Stimulated activated naive CD8-positive, alpha-beta T cell treated with anti-CD3 and anti-CD28 coated beads, Interleukin-15, Interleukin-2, amounts not matched to agents 100 U/mL and 50 U/mL, for 24 hours (primary cell): Measurements from ENCODE around the gene MDM2.
"Not testable (repeated sequence)": the region's sequence is repeated elsewhere in the genome, so short reads cannot be mapped to it uniquely, and the experiment has no call there.

Experiments
- ATAC-seq: fragments of 150-1000 bp; cut with Tn5 transposase; one replicate; pipeline ENCODE4 v1.10.0; 2021
- DNase-seq: peaks from one replicate; pipeline ENCODE4 v3.0.0; 2021

MDM2 gene

GRCh38 chr12:68853396-68854077 lies 45.6 kb downstream of the MDM2 start:
- ATAC-seq (peak; percentile 78), DNase-seq (no peak)

GRCh38 chr12:68854078-68854468 lies 46.1 kb downstream of the MDM2 start:
- DNase-seq (no peak), ATAC-seq (no peak)

DNA sequence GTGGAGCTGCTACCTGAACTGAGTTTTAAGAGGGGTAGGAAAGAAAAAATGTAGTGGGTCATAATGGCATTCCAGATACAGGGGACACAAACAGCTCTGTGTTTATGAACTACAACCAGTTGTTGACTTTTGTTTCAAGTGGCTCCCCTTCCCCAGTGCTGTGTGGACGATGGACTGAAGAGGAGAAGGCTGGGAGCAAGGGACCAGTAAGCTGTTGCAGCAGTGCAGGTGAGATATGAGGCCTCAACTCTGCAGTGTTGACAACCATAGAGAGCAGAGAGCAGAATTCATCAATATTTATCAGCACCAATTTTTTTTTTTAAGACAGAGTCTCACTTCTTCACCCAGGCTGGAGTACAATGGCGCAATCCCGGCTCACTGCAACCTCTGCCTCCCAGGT lies 46.6 kb downstream of the MDM2 start:
- ATAC-seq, result no peak
- DNase-seq, result no peak

DNA sequence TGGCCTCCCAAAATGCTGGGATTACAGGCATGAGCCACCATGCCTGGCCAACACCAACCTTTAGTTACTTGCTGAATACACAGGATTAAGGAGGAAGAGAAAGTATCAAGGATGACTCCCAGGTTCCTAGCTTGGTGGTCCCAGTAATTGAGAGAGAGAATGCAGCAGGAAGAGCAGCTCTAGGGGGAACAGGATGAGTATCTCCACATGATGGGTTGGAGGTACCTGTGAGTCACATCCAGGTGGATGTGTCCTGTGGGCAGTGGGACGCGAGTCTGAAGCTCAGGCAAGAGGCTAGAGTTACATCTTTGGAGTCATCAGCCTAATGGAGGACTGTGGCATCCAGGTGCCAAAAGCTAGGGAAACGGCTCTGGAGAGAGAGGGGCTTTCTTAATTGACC lies 47.1 kb downstream of the MDM2 start:
- ATAC-seq, result no peak

GRCh38 chr12:68855771-68856170 lies 47.8 kb downstream of the MDM2 start:
- DNase-seq (no peak), ATAC-seq (no peak)

More for the DNA sequence above, 47.1 kb downstream of the MDM2 start:
- no peak for DNase-seq

- DNase-seq, result no peak
Measured at GRCh38 chr12:68856510-68856909, 48.5 kb downstream of the MDM2 start.

DNA sequence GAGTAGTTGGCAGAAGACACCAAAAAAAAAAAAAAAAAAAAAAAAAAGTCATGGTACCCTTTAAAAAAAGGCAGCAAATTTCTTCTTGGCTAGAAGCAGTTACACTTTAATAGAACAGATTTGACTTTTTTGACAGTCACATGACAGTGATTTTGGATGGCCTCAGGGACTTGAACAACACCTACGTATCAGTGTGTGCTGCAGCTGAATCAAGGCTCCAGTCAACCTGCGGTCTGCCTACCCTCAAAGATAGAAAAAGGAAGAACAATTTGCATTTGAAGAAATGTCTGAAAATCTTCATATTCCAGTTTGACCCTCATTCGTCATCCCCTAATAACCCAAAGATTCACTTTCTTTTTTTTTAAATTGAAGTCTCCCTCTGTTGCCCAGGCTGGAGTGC lies 53.9 kb downstream of the MDM2 start:
- DNase-seq, result no peak
- no peak for ATAC-seq

More at GRCh38 chr12:68856510-68856909, 48.5 kb downstream of the MDM2 start:
- ATAC-seq, result no peak

DNA sequence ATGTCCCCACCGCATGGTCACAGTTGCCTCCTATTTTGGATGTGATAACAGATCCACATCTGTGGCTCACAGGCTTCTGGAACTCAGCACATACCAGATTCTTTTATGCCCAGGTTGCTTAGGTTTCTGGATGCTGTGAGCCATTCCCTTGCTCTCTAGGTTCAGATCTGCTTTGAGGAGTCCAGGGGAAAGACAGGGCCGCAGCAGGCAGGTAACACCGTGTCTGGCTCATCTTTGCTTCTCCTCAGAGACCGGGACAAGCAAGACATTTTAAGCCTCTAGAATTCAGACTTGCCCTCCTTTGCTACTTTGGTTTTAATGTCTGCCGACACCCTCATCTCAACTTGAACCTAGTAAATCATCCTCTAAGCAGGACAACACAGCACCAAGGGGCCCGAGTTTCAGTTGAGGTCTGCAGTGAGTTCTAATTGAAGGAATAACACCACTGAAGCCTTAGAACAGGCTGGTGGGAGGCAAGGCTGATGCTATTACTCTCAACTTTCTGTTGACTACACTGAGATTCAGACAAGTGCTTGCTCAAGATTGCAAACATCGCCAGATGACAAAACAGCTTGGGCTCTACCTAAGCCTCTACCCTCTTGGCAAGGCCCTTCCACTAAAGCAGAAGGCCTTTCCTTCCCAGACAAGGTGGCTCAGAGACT lies 55.3 kb downstream of the MDM2 start:
- ATAC-seq (no peak), DNase-seq (no peak)

DNA sequence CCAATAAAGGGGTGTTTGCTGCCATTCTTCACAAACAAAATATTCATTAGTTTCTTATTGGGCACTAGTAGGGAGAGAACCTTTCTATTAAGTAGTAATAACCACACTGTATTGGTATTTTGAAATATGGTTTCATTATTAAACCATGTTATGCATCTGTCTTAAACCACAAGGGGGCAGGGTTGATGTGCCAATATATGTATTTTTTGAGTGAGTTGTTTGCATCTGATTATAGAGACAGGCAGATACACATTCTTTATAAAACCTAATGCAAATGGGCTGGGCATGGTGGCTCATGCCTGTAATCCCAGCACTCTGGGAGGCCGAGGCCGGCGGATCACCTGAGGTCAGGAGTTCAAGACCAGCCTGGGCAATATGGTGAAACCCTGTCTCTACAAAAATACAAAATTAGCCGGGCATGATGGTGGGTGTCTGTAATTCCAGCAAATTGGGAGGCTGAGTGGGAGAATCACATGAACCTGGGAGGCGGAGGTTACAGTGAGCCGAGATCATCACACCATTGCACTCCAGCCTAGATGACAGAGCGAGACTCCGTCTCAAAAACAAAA lies 56.0 kb downstream of the MDM2 start:
- not testable (repeated sequence) for ATAC-seq, DNase-seq

DNA sequence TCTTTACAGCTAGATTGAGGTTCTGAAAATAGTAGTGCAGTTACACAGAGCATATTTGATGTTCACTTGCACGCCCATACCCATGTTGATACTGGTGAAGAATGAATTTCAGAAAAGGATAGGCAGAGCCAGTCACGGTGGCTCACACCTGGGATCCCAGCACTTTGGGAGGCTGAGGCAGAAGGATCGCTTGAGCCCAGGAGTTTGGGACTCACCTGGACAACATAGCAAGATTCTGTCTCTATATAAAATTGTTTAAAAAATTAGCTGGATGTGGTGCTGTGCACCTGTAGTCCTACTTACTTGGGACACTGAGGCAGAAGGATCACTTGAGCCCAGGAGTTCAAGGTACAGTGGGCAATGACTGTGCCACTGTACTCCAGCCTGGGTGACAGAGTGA lies 56.6 kb downstream of the MDM2 start:
- DNase-seq (no peak), ATAC-seq (no peak)

- ATAC-seq (no peak), DNase-seq (no peak)
Measured at GRCh38 chr12:68865399-68866164, 57.6 kb downstream of the MDM2 start.

DNA sequence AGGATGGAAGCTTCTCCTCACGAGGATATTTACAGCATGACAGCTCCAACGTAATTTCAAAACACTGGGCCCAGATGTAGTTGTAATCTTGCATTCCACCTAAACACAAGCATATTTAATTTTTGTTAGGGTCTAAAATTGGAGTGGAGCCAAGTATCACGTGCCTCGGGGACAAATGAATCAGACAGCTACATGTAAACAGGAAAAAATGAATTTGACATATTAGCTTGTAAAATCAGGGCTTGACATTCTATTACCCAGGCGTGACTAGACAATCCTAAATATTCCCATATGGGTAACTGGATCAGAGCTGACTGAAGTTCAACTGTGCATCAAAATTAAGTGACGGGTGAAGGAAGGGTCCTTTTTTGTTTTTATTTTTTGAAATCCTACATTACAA lies 59.0 kb downstream of the MDM2 start:
- ATAC-seq (no peak), DNase-seq (no peak)

- no peak for ATAC-seq
- no peak for DNase-seq
Measured at GRCh38 chr12:68867606-68868005, 59.6 kb downstream of the MDM2 start.

- ATAC-seq (no peak), DNase-seq (no peak)
Measured at GRCh38 chr12:68868043-68868790, 60.2 kb downstream of the MDM2 start.

GRCh38 chr12:68870011-68870410 lies 62.0 kb downstream of the MDM2 start:
- ATAC-seq, result no peak
- no peak for DNase-seq

- DNase-seq (no peak), ATAC-seq (no peak)
Measured at GRCh38 chr12:68870443-68870842, 62.5 kb downstream of the MDM2 start.

GRCh38 chr12:68871396-68871795 lies 63.4 kb downstream of the MDM2 start:
- ATAC-seq (no peak), DNase-seq (no peak)

DNA sequence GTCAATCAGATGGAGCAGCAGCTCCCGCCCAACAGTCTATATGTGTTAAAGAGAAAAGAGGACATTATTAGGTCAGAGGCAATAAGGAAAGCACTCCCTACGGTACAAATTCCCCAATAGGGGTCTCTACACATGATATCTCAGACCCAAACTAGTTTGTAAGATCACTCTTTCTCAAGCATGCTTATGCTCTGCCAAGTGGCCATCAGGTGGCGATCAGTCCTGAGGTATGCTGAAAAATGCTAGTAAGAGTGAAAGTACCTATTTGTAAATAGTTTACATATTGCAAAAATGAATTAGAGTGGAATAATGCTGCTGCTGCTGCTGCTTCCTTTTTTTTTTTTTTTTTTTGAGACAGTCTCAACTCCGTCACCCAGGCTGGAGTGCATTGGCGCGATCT lies 63.9 kb downstream of the MDM2 start:
- no peak for ATAC-seq
- DNase-seq, result peak; percentile 13

DNA sequence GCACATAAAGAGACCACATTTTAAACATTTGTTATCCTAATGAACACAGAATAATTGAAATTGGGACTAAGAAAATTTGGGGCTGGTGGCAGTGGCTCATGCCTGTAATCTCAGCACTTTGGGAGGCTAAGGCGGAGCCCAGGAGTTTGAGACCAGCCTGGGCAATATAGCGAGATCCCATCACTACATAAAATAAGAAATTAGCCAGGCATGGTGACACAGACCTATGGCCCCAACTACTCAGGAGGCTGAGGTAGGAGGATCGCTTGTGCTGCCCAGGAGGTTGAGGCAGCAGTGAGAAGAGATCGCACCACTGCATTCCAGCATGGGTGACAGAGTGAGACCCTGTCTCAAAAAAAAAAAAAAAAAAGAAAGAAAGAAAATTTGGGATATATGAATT lies 65.3 kb downstream of the MDM2 start:
- no peak for ATAC-seq
- no peak for DNase-seq

DNA sequence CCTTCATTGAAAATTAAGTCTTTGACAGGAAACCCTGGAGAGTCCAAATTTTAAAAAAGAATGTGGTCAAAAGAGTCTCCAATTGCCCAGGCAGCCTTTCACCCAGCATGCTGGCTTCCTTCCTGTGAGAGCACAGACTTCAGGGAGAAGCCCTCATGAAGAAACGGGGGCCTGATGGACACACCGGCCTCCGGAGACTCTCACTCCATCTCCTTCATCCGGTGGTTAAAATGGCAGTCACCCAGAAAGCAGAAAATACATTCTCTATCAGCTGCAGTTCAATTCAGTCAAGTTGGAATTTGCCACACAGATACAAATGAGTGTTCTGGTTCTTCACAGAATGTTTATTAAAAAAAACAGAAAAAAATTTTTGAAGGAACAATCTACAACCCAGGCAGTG lies 68.5 kb downstream of the MDM2 start:
- DNase-seq, result no peak
- ATAC-seq, result no peak

DNA sequence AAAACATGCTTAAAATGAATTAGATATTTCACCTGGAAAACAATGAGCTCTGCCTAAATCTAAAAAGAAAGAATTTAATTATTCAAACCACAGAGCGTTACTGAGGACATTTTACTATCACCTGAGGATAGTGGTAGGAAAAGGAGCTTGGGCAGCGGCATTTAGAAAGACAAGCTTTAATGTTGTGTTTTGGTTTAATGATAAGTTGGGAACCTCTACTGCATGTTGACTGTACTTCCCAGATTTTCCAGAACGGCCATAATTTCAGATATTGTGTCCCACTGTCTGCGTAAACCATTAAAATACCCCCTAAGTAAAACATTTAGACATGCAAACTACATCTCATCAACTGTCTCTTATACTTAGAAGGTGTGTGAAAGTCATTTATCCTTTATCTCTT lies 69.6 kb downstream of the MDM2 start:
- no peak for ATAC-seq
- DNase-seq, result no peak

GRCh38 chr12:68878283-68878682 lies 70.3 kb downstream of the MDM2 start:
- DNase-seq (no peak), ATAC-seq (no peak)
